Mucosa of rectum (tissue), 2 donors: ENCODE measurements around the gene INTS11.

ENCODE experiments used
- H3K27ac ChIP-seq, 2 donors: one replicate each; pipeline ENCODE4 v1.7.0; 2013; ENCODE audit warnings: inconsistent platforms in 2 of 2, low read depth in 2 of 2, low read length in 2 of 2
- H3K27me3 ChIP-seq, 2 donors: one replicate each; pipeline ENCODE4 v1.7.0; 2013; ENCODE audit warnings: low read length in 2 of 2; ENCODE audit not compliant: control insufficient read depth in 2 of 2, insufficient read depth in 2 of 2
- H3K36me3 ChIP-seq, 2 donors: one replicate each; pipeline ENCODE4 v1.7.0; 2013; ENCODE audit warnings: low read length in 2 of 2; ENCODE audit not compliant: control insufficient read depth in 2 of 2, insufficient read depth in 2 of 2
- H3K4me1 ChIP-seq, 2 donors: one replicate each; pipeline ENCODE4 v1.7.0; 2013; ENCODE audit warnings: low read length in 2 of 2, mild to moderate bottlenecking in 1 of 2; ENCODE audit not compliant: control insufficient read depth in 2 of 2, insufficient read depth in 2 of 2
- H3K4me3 ChIP-seq, 2 donors: one replicate each; pipeline ENCODE4 v1.7.0; 2013; ENCODE audit warnings: low read length in 2 of 2
- H3K9ac ChIP-seq, 2 donors: one replicate each; pipeline ENCODE4 v1.7.0; 2013; ENCODE audit warnings: low read length in 2 of 2, low read depth in 1 of 2, mild to moderate bottlenecking in 1 of 2
- H3K9me3 ChIP-seq, 2 donors: one replicate each; pipeline ENCODE4 v1.7.0; 2013; ENCODE audit warnings: low read length in 2 of 2; ENCODE audit not compliant: control insufficient read depth in 2 of 2
- donor health status: healthy.
- donor health status: Normal muscosa, but diverticular disease.

Gene INTS11

DNA sequence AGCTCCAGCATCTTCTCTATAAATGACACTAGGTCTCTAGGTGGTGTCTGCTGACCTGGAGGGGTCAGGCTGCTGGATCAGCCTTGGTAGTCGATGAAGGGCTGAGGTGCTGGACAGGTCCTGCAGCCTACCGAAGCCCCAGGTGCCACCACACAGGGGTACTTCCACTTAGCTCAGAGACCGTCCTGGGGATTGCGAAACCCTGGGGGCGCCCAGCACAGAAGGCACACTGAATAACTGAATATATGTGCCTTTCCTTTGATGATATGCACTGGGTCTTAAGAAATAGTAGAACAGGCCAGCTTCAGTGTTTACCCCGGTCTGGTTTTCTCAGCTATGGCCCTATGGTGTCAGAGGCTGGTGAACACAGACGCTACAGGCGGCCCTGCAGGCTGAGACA, 61.7 kb downstream of the INTS11 start:
- H3K27me3 ChIP-seq, result no peaks in the 10 kb centered on the region
- H3K27ac ChIP-seq, result no peak overlapping the region
- H3K9ac ChIP-seq, result no peak overlapping the region
- H3K9me3 ChIP-seq, result no peaks in the 10 kb centered on the region
- no peak overlapping the region for H3K4me3 ChIP-seq
- H3K36me3 ChIP-seq, result peaks cover 50 to 57% of the 10 kb centered on the region in 2 donors
- peaks cover 0 to 3% of the 10 kb centered on the region in 2 donors for H3K4me1 ChIP-seq

DNA sequence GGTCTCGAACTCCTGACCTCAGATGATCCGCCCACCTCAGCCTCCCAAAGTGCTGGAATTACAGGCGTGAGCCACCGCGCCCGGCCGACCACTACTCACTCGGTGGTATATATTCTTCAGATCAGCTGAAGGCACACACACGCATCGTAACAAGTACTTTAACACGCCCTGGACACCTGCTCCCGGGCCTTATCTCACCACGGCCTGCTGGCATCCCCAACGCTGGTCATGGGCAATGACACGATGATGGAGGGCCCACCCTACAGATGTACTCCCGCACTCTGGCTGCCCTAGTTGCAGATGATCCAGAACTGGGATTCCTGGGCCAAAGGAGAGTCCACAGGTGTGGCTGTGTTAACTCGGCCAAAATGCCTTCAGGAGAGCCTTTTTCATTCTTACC, 62.4 kb downstream of the INTS11 start:
- no peak overlapping the region for H3K4me3 ChIP-seq
- no peak overlapping the region for H3K27ac ChIP-seq
- no peak overlapping the region for H3K9ac ChIP-seq
- peaks cover 0 to 3% of the 10 kb centered on the region in 2 donors for H3K4me1 ChIP-seq
- H3K36me3 ChIP-seq, result peaks cover 46 to 54% of the 10 kb centered on the region in 2 donors
- H3K9me3 ChIP-seq, result no peaks in the 10 kb centered on the region
- no peaks in the 10 kb centered on the region for H3K27me3 ChIP-seq
